GM21723 (cell line): ENCODE results near the gene DCTN3.
"Not testable (repeated sequence)": the region's sequence is repeated elsewhere in the genome, so short reads cannot be mapped to it uniquely, and the experiment has no call there.

Experiments
- ATAC-seq: cut with Tn5 transposase; IDR thresholded peaks from one replicate; pipeline ENCODE4 v1.9.1; 2021; ENCODE audit warnings: mild to moderate bottlenecking, moderate library complexity; ENCODE audit not compliant: unreplicated experiment

The DCTN3 gene

DNA sequence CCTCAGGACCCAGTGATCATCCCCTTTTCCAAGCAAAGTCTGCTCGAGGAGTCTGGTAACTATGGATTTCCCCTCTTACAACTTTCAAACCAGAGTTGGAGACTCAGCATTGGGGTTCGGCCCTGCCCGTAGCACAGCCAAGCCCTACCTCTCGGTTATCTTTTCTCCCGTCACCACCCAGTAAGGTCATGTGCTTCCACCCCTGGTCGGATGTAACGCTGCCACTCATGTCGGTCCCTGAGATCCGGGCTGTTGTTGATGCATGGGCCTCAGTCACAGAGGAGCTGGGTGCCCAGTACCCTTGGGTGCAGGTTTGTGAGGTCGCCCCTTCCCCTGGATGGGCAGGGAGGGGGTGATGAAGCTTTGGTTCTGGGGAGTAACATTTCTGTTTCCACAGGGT, 27.4 kb upstream of the DCTN3 start:
- no peak for ATAC-seq

DNA sequence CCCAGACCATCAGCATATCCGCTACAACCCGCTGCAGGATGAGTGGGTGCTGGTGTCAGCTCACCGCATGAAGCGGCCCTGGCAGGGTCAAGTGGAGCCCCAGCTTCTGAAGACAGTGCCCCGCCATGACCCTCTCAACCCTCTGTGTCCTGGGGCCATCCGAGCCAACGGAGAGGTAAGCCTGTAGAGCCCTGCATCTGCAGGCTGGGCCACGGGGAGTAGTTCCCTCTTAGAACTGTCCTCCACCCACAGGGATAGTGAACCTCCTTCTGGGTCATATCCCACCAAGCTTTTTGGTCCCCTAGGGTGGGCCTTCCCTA, 26.7 kb upstream of the DCTN3 start:
- ATAC-seq, result no peak

DNA sequence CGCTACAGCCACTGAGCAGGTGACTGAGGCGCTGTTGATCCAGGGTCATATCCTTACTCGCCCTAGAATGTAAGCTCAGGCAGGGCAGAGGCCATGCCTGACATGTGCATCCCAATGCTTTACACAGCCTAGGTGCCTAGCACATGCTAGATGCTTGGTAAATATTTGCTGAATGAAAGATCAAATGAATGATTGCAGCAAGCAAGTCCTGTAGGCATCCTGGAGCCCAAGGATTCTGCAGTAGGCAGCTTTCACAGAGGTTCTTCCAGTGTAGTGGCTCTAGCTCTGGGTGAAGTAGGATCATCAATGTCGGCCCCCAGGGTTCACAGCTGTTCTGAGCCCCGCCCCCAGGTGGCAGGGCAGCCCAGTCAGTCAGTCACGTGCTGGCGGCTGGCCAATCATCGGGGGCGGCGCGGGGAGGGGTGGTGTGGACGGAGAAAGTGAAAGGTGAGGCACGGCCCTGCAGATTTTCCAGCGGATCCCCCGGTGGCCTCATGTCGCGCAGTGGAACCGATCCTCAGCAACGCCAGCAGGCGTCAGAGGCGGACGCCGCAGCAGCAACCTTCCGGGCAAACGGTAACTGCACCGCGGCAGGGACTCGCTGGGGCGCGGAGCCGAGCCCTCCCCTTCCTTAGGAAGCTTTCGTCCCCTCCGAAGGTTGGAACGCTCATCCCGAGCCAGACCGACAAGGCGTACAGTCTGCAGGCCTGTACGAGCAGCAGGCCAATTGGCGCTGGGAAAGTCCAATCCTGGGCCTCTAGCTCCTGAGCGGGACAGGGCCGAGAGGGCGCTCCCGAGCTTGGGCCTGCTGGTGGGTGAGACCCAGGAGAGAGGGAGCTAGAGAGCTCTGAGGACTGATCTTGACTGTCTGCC, 26.2 kb upstream of the DCTN3 start, which contains the start of gene GALT:
GALT (plus strand) TSS at position 465 of the 873 bp plus-strand sequence; CDS start at position 495, 30 bp downstream.
- peak; percentile 89 for ATAC-seq

DNA sequence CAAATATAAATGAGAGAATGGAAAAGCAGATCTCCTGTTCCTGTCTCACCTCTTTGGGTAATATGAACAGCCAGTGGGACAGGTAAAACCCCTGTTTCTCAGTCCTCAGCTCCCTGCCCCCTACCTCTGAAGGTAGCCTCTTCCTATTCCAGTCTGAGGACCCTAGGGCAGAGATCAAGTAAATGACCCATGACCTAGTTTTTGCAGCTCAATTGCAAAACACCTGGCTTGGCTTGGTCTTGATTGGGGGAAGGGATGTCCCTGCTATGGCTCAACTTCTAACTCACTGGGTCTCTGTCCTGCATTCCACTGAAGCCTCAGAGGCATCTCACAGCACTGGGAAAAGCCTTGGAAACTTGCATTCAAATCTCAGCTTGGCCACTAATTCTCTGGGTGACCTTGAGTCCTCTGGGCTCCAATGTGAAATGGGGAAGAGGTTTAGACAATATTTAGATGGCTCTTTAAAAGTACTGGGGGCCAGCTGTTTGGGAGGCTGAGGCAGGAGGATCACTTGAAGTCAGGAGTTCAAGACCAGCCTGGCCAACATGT, 24.5 kb upstream of the DCTN3 start:
- ATAC-seq, result no peak

DNA sequence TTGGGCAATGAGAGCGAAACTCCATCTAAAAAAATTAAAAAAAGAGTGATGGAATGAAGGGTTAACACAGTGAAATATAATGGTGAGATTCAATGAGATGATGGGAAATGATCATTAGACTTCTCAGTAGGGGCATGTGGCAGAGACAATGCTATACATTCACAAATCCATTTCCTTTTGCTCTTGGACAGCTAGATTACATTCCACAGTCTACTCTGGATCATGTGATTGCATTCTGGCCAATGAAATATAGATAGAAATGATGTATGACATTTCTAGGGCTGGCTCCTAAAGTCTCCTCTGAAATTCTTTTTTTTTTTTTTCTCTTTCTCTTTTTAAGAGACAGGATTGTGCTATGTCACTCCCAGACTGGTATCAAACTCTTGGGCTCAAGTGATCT, 22.4 kb upstream of the DCTN3 start:
- ATAC-seq, result no peak

DNA sequence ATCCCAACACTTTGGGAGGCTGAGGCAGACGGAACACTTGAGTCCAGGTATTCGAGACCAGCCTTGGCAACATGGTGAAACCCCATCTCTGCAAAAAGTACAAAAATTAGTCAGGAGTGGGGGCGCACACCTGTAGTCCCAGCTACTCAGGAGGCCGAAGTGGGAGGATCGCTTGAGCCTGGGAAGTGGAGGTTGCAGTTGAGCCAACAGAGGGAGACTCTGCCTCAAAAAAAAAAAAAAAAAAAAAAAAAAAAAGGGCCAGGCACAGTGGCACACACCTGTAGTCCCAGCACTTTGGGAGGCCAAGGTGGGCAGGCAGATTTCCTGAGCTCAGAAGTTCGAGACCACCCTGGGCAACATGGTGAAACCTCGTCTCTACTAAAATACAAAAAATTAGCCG, 19.0 kb upstream of the DCTN3 start:
- ATAC-seq, result not testable (repeated sequence)

DNA sequence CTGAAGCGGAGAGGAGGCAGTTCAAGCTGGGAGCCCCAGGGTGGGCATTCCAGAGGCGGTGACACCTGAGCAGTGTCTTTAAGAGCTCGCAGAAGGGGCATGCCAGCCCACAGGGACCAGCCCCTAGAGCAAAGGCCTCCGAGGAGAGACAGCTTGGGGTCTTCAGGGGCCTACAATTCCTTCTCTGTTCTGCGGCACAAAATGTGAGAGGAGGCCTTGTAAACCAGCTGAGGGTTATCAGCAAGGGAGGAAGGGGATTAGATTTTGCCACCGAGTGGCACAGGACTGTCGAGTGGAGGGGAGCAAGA, 17.8 kb upstream of the DCTN3 start:
- ATAC-seq, result no peak

DNA sequence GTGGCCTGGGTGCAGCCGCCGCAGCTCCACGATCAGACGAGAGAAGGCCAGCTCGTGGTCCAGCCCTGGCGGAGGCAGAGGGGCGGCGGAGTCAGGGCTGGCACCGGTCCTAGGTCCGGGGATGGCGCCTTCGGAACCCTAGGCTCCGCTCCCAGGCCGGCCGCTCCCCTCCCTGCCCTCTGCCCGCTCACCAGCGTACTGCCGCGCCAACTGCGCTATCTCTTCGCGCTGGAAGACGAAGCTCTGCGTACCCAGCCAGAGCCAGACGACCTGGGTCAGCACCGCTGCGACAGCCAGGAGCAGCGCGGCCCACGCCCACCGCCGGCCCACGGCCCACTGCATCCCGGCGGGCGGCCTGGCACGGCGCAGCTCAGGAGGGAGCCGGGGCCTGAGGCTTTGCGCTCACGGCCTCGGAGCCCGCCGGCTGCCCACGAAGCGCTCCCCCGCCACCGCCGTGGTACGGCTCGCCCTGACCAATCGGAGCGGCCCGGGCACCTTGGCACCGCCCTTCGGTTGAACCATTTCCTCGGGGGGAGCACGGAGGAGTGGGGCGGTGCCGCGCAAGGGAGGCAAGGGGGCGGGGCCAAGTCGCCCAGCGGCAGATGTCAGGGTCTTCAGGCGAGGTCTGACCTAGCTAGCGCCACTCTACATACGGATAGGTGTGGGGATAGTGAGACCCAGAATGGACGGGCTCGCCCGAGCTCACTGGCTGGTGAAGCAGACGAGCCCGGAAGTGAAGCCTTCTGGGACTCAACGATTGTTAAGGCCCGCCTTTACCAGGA, 17.3 kb upstream of the DCTN3 start, which contains the start of gene SIGMAR1:
SIGMAR1 (minus strand) TSS at position 432 of the 782 bp plus-strand sequence; CDS start at position 342, 90 bp downstream.
- ATAC-seq, result peak; percentile 88

DNA sequence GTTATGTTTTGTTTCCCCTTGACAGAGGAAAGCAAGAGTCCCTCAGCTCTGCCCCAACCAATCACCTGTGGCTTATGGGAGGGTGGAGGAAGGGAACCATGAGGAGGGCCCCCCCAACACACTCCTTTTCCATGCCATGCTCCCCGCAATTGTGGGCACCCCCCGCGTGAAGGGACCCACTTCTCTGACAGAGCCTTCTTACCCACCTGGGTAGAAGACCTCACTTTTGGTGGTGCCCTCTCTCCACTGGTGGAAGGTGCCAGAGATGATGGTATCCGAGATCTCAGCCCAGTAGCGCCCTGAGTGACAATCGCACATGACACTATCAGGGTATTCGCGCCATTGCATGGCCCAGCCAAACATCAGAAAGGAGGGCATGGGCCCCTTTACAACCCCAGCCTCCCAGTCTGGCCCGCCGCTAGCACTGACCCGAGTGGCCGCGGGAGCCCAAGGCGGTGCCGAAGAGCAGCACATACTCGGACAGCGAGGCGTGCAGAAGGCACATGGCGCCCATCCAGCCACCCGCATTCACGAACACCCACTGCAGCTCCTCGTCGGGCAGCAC, 16.6 kb upstream of the DCTN3 start:
- no peak for ATAC-seq

DNA sequence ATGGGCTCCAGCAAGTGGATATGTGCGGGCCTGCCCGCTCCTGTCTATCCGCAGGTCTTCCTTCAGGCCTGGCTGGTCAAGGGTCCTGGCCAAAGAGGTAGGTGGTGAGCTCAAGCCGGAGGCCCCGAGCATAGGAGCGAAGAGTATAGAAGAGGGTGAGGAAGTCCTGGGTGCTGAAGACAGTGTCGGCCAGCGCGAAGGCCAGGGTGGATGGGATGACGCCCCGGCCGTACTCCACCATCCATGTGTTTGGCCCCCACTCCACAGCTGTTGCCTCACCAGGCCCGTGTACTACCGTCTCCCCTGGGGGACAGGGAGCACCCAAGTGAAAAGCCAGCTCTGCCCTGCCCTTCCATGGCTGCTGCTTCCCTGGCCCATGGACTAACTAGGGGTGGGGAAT, 15.3 kb upstream of the DCTN3 start:
- ATAC-seq, result no peak

DNA sequence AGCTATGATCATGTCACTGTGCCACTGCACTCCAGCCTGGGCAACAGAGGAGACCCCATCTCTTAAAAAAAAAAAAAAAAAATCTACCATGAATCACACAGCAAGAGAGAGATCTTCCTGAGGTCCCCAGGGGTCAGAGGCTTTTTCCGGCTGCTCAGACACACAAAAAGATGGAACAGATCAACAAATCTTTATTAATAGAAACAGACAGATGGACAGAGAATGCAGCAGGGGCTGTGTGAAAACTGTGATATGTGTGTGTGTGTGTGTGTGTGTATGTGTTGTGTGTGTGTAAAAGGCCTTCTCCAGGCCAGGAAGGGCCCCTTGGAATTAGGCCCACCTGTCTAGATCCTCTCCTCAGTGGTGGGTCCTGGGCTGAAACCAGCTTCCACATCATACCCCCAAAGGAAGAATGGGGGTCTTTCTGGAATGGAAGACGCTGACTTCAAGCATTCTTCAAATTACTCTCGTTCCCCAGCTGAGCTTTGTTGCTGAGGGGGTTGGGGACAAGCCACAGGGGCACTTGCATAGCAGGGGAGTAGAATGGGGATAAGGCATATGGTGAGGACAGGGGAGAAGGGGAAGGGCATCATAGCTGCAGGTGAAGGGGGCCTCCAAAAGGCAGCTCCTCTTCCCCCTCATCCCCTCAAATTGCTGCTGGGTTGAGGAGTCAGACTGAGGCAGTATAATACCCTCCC, 14.4 kb upstream of the DCTN3 start:
- no peak for ATAC-seq

DNA sequence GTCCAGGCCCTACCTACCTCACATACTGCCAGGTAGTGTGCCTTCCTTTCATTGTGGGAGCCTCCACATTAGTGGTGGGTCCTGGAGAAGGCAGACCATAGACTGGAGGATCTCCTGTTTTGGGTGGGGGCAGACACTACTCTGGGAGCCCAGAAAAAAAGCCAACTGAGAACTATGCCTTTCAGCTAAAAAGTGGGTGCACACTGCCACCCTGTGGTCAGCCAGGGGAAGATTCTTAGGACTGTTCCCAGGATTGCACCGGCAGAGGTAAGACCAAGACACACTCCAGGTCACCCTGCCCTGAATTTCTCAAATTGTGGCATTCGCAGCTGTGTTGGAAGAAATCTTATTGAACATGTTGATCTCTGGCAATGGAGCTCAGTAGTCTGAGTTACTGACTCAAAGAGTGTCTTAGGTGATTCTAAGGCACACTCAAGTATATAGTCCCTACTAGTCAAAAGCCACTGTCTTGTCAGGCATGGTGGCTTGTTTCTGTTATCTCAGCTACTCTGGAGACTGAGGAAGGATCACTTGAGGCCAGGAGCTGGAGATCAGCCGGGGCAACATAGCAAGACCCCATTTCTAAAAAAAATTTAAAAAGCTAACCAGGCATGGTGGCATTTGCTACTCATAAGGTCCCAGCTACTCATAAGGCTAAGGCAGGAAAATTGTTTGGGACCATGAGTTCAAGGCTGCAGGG, 13.7 kb upstream of the DCTN3 start:
- no peak for ATAC-seq

DNA sequence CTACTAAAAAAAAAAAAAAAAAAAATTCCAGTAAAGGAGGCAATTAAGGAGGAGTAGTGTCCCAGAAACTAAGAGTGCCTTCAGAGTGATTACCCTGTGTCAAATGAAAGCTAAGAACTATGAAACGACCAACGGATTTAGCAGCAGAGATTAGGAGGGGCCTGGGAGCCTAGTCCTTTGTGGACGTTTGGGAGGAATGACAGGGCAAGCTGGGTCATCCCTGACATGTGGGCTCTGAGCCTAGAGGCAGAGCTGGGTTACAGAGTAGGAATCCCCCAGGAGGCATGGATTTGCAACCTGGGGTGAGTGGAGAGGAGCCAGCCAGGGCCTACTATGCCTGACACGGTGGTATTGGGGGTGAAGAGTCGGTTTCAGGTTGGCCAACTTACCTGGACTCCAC, 12.9 kb upstream of the DCTN3 start:
- ATAC-seq, result no peak

DNA sequence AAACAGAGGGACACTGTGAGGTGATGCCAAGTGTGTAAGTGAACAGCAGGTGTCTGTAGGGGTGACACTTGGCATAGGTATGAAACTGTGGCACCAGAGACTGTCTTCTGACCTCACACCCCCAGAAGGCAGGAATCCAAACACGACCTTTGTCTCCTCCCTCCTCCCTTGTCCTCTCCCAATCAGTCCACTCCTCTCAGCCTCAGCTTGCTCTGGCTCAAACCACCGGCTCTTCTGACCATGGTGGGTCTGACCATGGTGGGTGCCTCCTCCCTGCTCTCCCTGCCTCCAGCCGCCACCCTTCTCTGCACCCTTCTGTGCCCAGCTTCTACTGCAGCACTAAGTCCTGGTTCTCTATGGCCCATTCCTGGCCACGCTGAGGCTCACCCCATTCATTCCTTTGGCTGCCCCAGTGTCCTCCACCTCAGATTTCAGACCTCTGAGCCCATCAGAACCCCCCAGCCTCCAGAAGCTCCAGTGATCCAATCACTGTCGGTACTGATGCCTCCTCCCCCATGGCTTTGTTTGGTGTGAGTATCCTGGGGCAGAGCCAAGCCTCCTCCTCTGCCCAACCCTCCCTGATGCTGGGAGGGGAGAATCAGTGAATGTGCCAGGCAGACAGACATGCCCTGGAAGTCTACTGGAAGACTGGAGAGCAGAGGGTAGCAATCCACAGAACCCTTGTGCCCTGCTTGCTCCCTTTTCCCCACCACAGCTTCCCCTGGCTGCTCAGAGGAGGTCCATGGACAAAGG, 10.3 kb upstream of the DCTN3 start:
- no peak for ATAC-seq

DNA sequence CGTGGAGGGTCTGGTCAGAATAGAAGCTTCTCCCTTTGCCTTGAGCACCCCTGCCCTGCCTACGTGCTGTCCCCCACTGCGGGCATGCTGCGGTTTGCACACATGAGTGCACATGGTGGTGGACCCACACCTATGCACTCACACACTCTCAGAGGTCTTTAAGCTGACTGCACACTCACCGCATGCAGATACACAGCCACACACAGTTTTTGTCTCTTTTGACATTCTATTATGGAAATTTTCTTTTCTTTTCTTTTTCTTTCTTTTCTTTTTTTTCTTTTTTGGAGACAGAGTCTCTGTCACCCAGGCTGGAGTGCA, 9.2 kb upstream of the DCTN3 start:
- no peak for ATAC-seq

DNA sequence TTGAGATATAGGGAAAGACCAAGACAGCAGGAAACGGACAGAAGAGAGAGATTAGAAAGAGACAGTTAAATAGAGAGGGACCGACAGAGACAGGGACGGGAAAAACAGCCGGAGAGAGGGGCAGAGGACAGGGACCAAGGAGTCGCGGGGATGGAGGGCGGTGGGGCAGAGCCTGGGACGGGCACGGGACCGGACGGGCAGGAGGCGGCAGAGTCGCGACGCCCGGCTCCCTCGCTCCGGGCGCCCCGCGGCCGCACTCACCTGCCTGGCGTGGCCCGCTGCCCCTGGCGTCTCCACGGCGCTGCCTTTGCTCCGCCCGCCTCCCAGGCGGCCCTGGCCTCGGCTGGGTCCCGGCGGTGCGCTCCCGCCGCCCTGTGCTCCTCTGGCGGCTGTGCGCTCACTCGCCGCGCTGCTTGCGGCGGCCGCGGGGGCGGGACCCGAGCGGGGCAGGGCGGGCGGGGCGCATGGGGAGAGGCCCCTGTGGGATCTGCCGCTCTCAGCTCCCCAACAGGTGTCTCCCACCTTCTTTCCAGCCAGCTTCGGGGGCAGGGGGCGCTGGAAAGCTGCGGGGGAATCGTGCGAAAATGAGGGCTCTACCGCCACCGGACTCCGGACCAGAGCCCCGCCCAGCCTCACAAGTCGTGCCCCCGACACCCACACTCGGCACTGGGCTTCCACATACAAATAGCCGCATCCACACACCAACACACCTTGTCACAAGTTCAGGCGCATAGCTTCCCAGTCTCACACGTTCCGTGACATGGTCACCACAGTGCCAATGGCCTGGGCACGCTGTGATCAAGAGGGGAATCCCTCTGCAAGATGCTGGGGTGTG, 8.6 kb upstream of the DCTN3 start, which contains the start of gene ARID3C:
ARID3C (minus strand) TSS at position 411 of the 835 bp plus-strand sequence. CDS start 1,052 bp downstream, outside the sequence.
- ATAC-seq, result no peak

DNA sequence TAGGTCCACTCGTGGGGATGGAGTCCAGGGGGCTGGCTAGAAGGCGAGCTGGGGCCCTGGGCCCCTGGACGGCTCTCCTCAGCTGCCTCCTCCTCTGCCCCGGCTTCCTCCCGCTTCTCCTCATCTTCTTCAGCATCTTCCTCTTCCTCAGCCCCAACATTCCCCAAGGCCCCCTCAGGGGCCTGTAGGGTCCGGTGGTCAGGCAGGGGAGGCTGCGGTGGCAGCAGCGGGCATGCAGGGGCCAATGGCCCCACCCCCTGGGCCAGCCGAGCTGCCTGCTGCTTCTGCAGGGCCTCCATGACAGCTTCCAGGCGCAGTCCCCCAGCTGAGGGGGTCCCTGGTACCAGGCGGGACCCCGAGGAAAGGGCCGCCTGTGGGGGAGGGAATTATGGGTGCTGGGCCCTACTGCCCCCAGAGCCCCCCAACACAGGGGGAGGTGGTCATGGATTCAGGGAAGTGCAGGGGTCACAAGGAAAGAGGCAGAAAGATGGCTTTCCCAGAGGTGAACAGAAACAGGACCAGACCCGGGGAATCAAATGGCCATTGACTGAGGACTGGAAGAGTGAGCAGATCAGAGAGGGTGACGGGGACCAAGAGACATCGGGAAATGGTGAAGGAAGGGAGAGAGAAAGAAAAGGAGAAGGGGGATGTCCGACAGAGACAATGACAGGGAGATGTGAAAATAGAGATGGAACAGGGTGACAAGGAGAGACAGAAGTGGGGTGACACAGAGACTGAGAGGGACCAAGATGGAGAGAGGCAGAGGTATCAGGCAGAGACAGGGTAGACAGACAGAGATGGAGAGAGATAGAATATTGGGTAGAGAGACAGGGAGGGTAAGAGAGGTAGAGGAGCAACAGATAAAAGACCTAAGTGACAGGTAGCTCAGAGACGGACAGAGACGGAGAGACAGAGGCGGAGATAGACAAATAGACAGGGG, 7.7 kb upstream of the DCTN3 start:
- ATAC-seq, result no peak

DNA sequence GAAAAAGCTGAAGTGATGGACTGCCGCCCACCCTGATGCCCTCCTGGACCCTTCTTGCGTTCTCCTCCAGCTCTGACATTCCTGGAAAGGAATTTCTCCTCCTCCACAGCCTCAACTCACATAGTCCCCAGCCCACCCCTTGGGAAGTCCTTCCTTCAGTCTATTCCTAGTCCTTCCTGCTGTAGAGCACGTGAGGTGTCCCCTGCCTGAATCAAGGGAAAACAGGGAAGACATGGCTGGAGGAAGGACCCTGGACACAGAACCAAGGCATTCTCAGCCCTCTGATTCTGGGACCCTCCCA, 4.8 kb upstream of the DCTN3 start:
- no peak for ATAC-seq
